Chondrocyte (in vitro differentiated cells): ENCODE data around the gene MTAP. TPM values are rescaled to one million over a fixed set of nuclear protein-coding genes. Genes with fewer than 3 reads are reported as not detected.

Experiments
- DNase-seq: peaks from one replicate; pipeline ENCODE4 v3.0.0; 2021; ENCODE audit warnings: mixed read lengths, low spot score
- H3K27ac Mint-ChIP-seq: one replicate; pipeline ENCODE4 v1.8.0; 2021; ENCODE audit warnings: mild to moderate bottlenecking, moderate library complexity, mixed read lengths; ENCODE audit not compliant: unreplicated experiment
- H3K27me3 Mint-ChIP-seq: 2 replicates; pipeline ENCODE4 v1.8.0; 2021; ENCODE audit warnings: low read depth, mixed read lengths
- H3K36me3 Mint-ChIP-seq: 2 replicates; pipeline ENCODE4 v1.8.0; 2021; ENCODE audit warnings: low read depth, mixed read lengths
- H3K4me1 Mint-ChIP-seq: 2 replicates; pipeline ENCODE4 v1.8.0; 2021; ENCODE audit warnings: low read depth, mild to moderate bottlenecking, mixed read lengths
- H3K4me3 Mint-ChIP-seq: one replicate; pipeline ENCODE4 v1.8.0; 2021; ENCODE audit warnings: mild to moderate bottlenecking, moderate library complexity, mixed read lengths; ENCODE audit not compliant: unreplicated experiment
- H3K9me3 Mint-ChIP-seq: 2 replicates; pipeline ENCODE4 v1.8.0; 2021; ENCODE audit warnings: low read depth, mixed read lengths
- CTCF ChIP-seq: fragments of 200-600 bp; sonication (generic); IDR thresholded peaks from 2 replicates; pipeline ENCODE4 v1.5.0; 2021; ENCODE audit warnings: antibody characterized with exemption, mild to moderate bottlenecking, moderate library complexity
- long read RNA-seq: library from polyadenylated mRNA; stranded (forward); transcript quantifications from one replicate; pipeline ENCODE4 v2.0.0, GENCODE V29; 2021
- total RNA-seq: library from RNA; stranded (reverse); gene quantifications from 3 replicates; pipeline ENCODE4 v1.2.1, GENCODE V29; 2021

MTAP gene
- total RNA-seq, result 28.3 to 41.3 TPM (median 33.7 TPM) in 3 replicates
- long read RNA-seq, full-length matches to known transcripts, result 30 of 32 reads
- long read RNA-seq, partial matches to known transcripts, result 0 of 32 reads
- long read RNA-seq, other reads (novel, unspliced or antisense), result 2 of 32 reads

GRCh38 chr9:21802418-21803000 lies at the start of gene MTAP:
Gene MTAP, plus strand, starts transcription at chr9:21802636. Its CDS starts 113 bp downstream, at chr9:21802749.
- H3K36me3 Mint-ChIP-seq, result peaks cover 4% of the 10 kb centered on the region
- H3K4me3 Mint-ChIP-seq, result peak within 1 kb of the TSS; percentile 99
- TF ChIP-seq CTCF, result no peak
- peak within 1 kb of the TSS; percentile 99 for H3K27ac Mint-ChIP-seq
- peak; percentile 96 for DNase-seq
- H3K27me3 Mint-ChIP-seq, result peaks cover 17% of the 10 kb centered on the region
- peaks cover 34% of the 10 kb centered on the region for H3K4me1 Mint-ChIP-seq
- H3K9me3 Mint-ChIP-seq, result no peaks in the 10 kb centered on the region

- Mint-ChIP-seq H3K4me3 (no peak overlapping the region), H3K36me3 (no peaks in the 10 kb centered on the region), H3K27ac (no peak overlapping the region), H3K4me1 (no peaks in the 10 kb centered on the region), H3K9me3 (no peaks in the 10 kb centered on the region), H3K27me3 (peaks cover 38% of the 10 kb centered on the region)
- TF ChIP-seq CTCF, result no peak
- DNase-seq, result no peak
Observed at GRCh38 chr9:21753523-21753922, 48.9 kb upstream of the MTAP start.

- Mint-ChIP-seq H3K4me1 (no peaks in the 10 kb centered on the region), H3K27me3 (peaks cover 49% of the 10 kb centered on the region), H3K36me3 (no peaks in the 10 kb centered on the region), H3K27ac (no peak overlapping the region), H3K4me3 (no peak overlapping the region), H3K9me3 (no peaks in the 10 kb centered on the region)
- DNase-seq, result no peak
- TF ChIP-seq CTCF, result no peak
Observed at GRCh38 chr9:21754741-21755140, 47.7 kb upstream of the MTAP start.

- no peak for DNase-seq
- Mint-ChIP-seq H3K27ac (no peak overlapping the region), H3K27me3 (peaks cover 54% of the 10 kb centered on the region), H3K4me1 (no peaks in the 10 kb centered on the region), H3K9me3 (no peaks in the 10 kb centered on the region), H3K4me3 (no peak overlapping the region), H3K36me3 (peaks cover 1% of the 10 kb centered on the region)
- no peak for TF ChIP-seq CTCF
Observed at GRCh38 chr9:21758540-21758939, 43.9 kb upstream of the MTAP start.

- no peak overlapping the region for H3K27ac Mint-ChIP-seq
- H3K9me3 Mint-ChIP-seq, result no peaks in the 10 kb centered on the region
- peaks cover 41% of the 10 kb centered on the region for H3K27me3 Mint-ChIP-seq
- no peaks in the 10 kb centered on the region for H3K4me1 Mint-ChIP-seq
- H3K36me3 Mint-ChIP-seq, result peaks cover 1% of the 10 kb centered on the region
- no peak for TF ChIP-seq CTCF
- H3K4me3 Mint-ChIP-seq, result no peak overlapping the region
- DNase-seq, result no peak
Observed at GRCh38 chr9:21761309-21761901, 41.0 kb upstream of the MTAP start.
